GM12878 (cell line): ENCODE results near the gene GGT7. TPM values are rescaled to one million over a fixed set of nuclear protein-coding genes. Genes with fewer than 3 reads are reported as not detected.

Experiments used
- CREB1 ChIP-seq: IDR thresholded peaks from 2 replicates; pipeline ENCODE4 v1.6.1; 2012; ENCODE audit warnings: low read depth, mild to moderate bottlenecking, inconsistent platforms
- MEF2A ChIP-seq: IDR thresholded peaks from 2 replicates; pipeline ENCODE4 v1.6.1; 2011; ENCODE audit warnings: low read depth, mild to moderate bottlenecking, low read length, moderate library complexity; ENCODE audit not compliant: insufficient read depth
- NFYA ChIP-seq: IDR thresholded peaks from 2 replicates; pipeline ENCODE4 v1.6.1; 2011; ENCODE audit warnings: low read depth, mild to moderate bottlenecking, low read length, improper control_type of control experiment, borderline replicate concordance
- POLR2AphosphoS5 ChIP-seq: IDR thresholded peaks from 2 replicates; pipeline ENCODE4 v1.6.1; 2011; ENCODE audit warnings: mild to moderate bottlenecking, low read length, inconsistent platforms
- SIX5 ChIP-seq: IDR thresholded peaks from 2 replicates; pipeline ENCODE4 v1.6.1; 2011; ENCODE audit warnings: mild to moderate bottlenecking, low read depth, low read length, moderate library complexity; ENCODE audit not compliant: severe bottlenecking
- SRF ChIP-seq, 2 experiments: IDR thresholded peaks; 2 replicates each; pipeline ENCODE4 v1.6.1; 2011; ENCODE audit warnings: low read depth in 2 of 2, low read length in 2 of 2, mild to moderate bottlenecking in 1 of 2, moderate library complexity in 1 of 2
- STAT3 ChIP-seq: IDR thresholded peaks from 2 replicates; pipeline ENCODE4 v1.6.1; 2011; ENCODE audit warnings: low read depth, low read length, improper control_type of control experiment
- ZNF24 ChIP-seq: fragments of 450-650 bp; IDR thresholded peaks from 2 replicates; pipeline ENCODE4 v1.6.1; 2017; ENCODE audit warnings: antibody characterized with exemption, mild to moderate bottlenecking
- ZNF622 ChIP-seq: fragments of 450-650 bp; IDR thresholded peaks from 2 replicates; pipeline ENCODE4 v1.6.1; 2017; ENCODE audit warnings: mild to moderate bottlenecking, inconsistent platforms
- polyA plus RNA-seq, 11 experiments: library from polyadenylated mRNA; depleted of rRNA in 4 of 11; unstranded in 6 of 11; stranded (reverse) in 5 of 11; fragments of >200 nt; fragmentation: Nextera tagmentation in 4 of 11; fragmentation: Illumina TruSeq in 1 of 11; extraction: Ambion mirVana in 4 of 11; extraction: Trizol in 1 of 11; gene quantifications; 1 replicate in 1 of 11; 2 replicates in 10 of 11; pipeline versions ENCODE4 v1.2.1 to v1.2.3, GENCODE V29; 2011 to 2016; ENCODE audit warnings: inconsistent platforms in 2 of 11, missing spikeins in 2 of 11, low read depth in 1 of 11
- total RNA-seq, 4 experiments: library from RNA; depleted of rRNA in 3 of 4; stranded (reverse); fragments of >200 nt in 3 of 4; fragmentation: Illumina TruSeq in 1 of 4; extraction: Trizol in 1 of 4; gene quantifications; 2 replicates each; pipeline versions ENCODE4 v1.2.1 to v1.2.3, GENCODE V29; 2013 to 2021
- TF ChIP-seq, protein P1 (sequence below): IDR thresholded peaks from 2 replicates; pipeline ENCODE4 v1.6.1; 2012; ENCODE audit warnings: mild to moderate bottlenecking, low read depth, low read length
- TF ChIP-seq, protein P2 (sequence below): IDR thresholded peaks from 2 replicates; pipeline ENCODE4 v1.6.1; 2012; ENCODE audit warnings: low read depth, low read length, improper control_type of control experiment

The GGT7 gene
- total and polyA plus RNA-seq, 10 of the 15 experiments (the other 5 are each of a cell fraction or from before 2014, with no cell fraction given) = 0.02 to 14.7 (median 5.3) TPM

DNA sequence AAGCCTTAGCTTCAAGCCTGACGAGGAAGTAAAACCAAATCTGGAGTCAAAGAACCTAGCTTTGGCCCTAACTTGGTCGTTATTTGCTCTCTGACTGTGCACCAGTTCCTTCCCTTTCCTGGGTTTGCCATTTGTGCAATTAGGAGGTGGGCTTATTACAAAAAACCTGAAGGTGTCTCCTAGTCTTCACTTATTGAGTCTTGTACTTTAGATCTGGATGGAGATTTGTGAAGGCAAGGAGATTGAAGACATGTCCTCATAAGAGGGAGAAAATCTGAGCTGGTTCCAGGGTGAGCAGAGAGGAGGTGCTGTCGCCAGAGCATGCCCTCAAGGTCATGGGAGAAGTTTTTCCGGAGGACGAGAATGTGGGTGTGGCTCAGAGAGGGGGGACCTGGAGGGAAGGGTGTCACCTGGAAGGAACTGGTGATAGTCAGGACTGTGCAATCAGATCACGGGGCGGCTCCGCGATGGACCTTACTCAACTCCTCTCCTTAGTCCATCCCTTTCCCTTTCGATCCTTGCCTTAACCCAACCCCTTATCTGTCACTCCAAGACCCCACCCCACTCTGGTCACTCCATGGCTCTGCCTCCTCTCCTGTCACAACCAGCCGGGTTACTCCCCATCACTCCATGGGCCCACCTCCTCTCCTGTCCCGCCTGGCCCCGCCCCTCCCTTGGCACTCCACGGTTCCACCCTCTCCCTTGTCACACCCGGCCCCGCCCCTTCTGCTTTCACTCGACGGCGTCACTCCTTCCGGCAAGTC is 3.2 kb upstream of the GGT7 start (continued):
- TF ChIP-seq POLR2AphosphoS5 (no peak), ZNF622 (no peak), ZNF24 (no peak), STAT3 (no peak), CREB1 (peak; percentile 84), SRF (IDR thresholded peaks at IDR 0.05; ENCODE audit: low read depth in 2 of 2, low read length in 2 of 2) (0 out of 4 replicates have a peak, but pooled peaks of 1 of the 2 experiments have one; percentile 8), MEF2A (no peak), NFYA (no peak), SIX5 (no peak)
- TF ChIP-seq, protein P1, sequence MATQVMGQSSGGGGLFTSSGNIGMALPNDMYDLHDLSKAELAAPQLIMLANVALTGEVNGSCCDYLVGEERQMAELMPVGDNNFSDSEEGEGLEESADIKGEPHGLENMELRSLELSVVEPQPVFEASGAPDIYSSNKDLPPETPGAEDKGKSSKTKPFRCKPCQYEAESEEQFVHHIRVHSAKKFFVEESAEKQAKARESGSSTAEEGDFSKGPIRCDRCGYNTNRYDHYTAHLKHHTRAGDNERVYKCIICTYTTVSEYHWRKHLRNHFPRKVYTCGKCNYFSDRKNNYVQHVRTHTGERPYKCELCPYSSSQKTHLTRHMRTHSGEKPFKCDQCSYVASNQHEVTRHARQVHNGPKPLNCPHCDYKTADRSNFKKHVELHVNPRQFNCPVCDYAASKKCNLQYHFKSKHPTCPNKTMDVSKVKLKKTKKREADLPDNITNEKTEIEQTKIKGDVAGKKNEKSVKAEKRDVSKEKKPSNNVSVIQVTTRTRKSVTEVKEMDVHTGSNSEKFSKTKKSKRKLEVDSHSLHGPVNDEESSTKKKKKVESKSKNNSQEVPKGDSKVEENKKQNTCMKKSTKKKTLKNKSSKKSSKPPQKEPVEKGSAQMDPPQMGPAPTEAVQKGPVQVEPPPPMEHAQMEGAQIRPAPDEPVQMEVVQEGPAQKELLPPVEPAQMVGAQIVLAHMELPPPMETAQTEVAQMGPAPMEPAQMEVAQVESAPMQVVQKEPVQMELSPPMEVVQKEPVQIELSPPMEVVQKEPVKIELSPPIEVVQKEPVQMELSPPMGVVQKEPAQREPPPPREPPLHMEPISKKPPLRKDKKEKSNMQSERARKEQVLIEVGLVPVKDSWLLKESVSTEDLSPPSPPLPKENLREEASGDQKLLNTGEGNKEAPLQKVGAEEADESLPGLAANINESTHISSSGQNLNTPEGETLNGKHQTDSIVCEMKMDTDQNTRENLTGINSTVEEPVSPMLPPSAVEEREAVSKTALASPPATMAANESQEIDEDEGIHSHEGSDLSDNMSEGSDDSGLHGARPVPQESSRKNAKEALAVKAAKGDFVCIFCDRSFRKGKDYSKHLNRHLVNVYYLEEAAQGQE = no peak
- TF ChIP-seq, protein P2, sequence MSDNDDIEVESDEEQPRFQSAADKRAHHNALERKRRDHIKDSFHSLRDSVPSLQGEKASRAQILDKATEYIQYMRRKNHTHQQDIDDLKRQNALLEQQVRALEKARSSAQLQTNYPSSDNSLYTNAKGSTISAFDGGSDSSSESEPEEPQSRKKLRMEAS = no peak
- TF ChIP-seq, all 136 proteins: peak for 14
